ENCODE results near the gene GPR50.

Gene GPR50

GRCh38 chrX:151167791-151168345 lies 8.5 kb upstream of the GPR50 start:
- no peaks in the 10 kb centered on the region for H4K20me1 ChIP-seq (ENCODE audit: control insufficient read depth, insufficient read depth, low read depth, low read length)
- no peaks in the 10 kb centered on the region for H3F3A ChIP-seq (ENCODE audit: control insufficient read depth, insufficient read depth)
- no peak overlapping the region for H3K4me3 ChIP-seq (ENCODE audit: low read length)
- no peaks in the 10 kb centered on the region for H3K4me1 ChIP-seq (ENCODE audit: control insufficient read depth, low read length)
- H3K4me2 ChIP-seq (ENCODE audit: low read length): no peak overlapping the region
- H3K36me3 ChIP-seq (ENCODE audit: control insufficient read depth, low read length): no peaks in the 10 kb centered on the region
- no peaks in the 10 kb centered on the region for H3K79me2 ChIP-seq (ENCODE audit: control insufficient read depth, low read length)
- H3K9me2 ChIP-seq (replicated peaks; ENCODE audit: control insufficient read depth, low read length): no peaks in the 10 kb centered on the region
- no peak for TF ChIP-seq CTCF (IDR thresholded peaks at IDR 0.05; ENCODE audit: low read depth, low read length, poor library complexity, severe bottlenecking)
- TF ChIP-seq EZH2phosphoT487 (IDR thresholded peaks at IDR 0.05; ENCODE audit: borderline replicate concordance, low read length): no peak
- no peaks in the 10 kb centered on the region for H3K27me3 ChIP-seq (ENCODE audit: control insufficient read depth, low read length)
- H3K9me3 ChIP-seq (ENCODE audit: control insufficient read depth, insufficient read depth, low read length): no peaks in the 10 kb centered on the region
- H3K27ac ChIP-seq (ENCODE audit: low read depth, low read length): no peak overlapping the region

- Histone ChIP-seq H3F3A (ENCODE audit: control insufficient read depth, insufficient read depth) (no peaks in the 10 kb centered on the region), H3K9me3 (ENCODE audit: control insufficient read depth, insufficient read depth, low read length) (no peaks in the 10 kb centered on the region), H3K27me3 (ENCODE audit: control insufficient read depth, low read length) (no peaks in the 10 kb centered on the region), H3K9me2 (replicated peaks; ENCODE audit: control insufficient read depth, low read length) (no peaks in the 10 kb centered on the region), H3K4me3 (ENCODE audit: low read length) (no peak overlapping the region), H3K36me3 (ENCODE audit: control insufficient read depth, low read length) (no peaks in the 10 kb centered on the region), H3K27ac (ENCODE audit: low read depth, low read length) (no peak overlapping the region), H3K4me1 (ENCODE audit: control insufficient read depth, low read length) (no peaks in the 10 kb centered on the region), H3K4me2 (ENCODE audit: low read length) (no peak overlapping the region), H4K20me1 (ENCODE audit: control insufficient read depth, insufficient read depth, low read depth, low read length) (no peaks in the 10 kb centered on the region), H3K79me2 (ENCODE audit: control insufficient read depth, low read length) (no peaks in the 10 kb centered on the region)
- TF ChIP-seq CTCF (IDR thresholded peaks at IDR 0.05; ENCODE audit: low read depth, low read length, poor library complexity, severe bottlenecking) (no peak), EZH2phosphoT487 (IDR thresholded peaks at IDR 0.05; ENCODE audit: borderline replicate concordance, low read length) (no peak)
Observed at GRCh38 chrX:151169783-151170182, 6.6 kb upstream of the GPR50 start.

DNA sequence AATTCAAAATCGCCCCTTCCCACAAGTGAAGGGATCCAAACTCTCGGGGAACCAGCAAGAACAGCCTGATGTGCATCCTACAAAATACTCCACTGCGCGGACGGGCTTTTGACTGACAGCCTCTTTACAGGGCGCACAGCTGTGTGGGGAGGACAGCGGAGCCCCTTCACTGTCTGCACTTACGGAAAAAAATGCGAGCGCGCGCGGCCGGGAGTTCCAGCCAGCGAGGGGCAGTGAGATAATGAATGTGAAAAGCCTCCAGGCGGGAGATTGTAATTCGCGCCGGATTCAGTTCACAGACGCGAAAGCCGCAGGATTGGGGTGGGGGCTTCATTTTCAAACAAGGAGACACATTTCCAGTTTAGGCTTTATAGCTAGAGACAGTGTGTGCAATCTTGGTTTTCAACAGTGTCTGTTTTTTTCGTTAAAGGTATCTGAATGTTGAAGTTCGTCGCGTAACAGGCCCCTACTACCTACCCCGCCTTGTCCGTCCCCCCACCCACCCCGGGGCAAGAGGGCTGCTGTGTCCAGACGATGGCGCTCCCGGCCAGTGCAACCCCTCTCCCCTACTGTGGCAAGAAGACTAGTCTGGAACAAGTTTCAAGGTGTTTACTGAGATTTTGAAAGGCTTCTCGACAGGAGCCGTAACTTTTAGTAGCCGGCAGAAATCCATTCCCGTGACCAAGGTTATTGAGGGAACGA lies 1.7 kb upstream of the GPR50 start:
- TF ChIP-seq CTCF (IDR thresholded peaks at IDR 0.05; ENCODE audit: low read depth, low read length, poor library complexity, severe bottlenecking) (no peak), EZH2phosphoT487 (IDR thresholded peaks at IDR 0.05; ENCODE audit: borderline replicate concordance, low read length) (no peak)
- Histone ChIP-seq H3K79me2 (ENCODE audit: control insufficient read depth, low read length) (no peaks in the 10 kb centered on the region), H3K4me2 (ENCODE audit: low read length) (no peak overlapping the region), H3K27me3 (ENCODE audit: control insufficient read depth, low read length) (no peaks in the 10 kb centered on the region), H3K4me1 (ENCODE audit: control insufficient read depth, low read length) (no peaks in the 10 kb centered on the region), H3K9me2 (replicated peaks; ENCODE audit: control insufficient read depth, low read length) (no peaks in the 10 kb centered on the region), H3K4me3 (ENCODE audit: low read length) (no peak overlapping the region), H4K20me1 (ENCODE audit: control insufficient read depth, insufficient read depth, low read depth, low read length) (no peaks in the 10 kb centered on the region), H3F3A (ENCODE audit: control insufficient read depth, insufficient read depth) (no peaks in the 10 kb centered on the region), H3K27ac (ENCODE audit: low read depth, low read length) (no peak overlapping the region), H3K9me3 (ENCODE audit: control insufficient read depth, insufficient read depth, low read length) (no peaks in the 10 kb centered on the region), H3K36me3 (ENCODE audit: control insufficient read depth, low read length) (no peaks in the 10 kb centered on the region)
